ES-I3 (cell line): ENCODE data around the gene ANXA6.
"Not testable (repeated sequence)": the region's sequence is repeated elsewhere in the genome, so short reads cannot be mapped to it uniquely, and the experiment has no call there.

Experiments
- H3K36me3 ChIP-seq: 2 replicates; pipeline ENCODE4 v1.6.1; 2013; ENCODE audit warnings: mild to moderate bottlenecking, low read length, control low read depth, moderate library complexity; ENCODE audit not compliant: insufficient read depth
- H3K4me1 ChIP-seq: 2 replicates; pipeline ENCODE4 v1.6.1; 2013; ENCODE audit warnings: mild to moderate bottlenecking, control low read depth, low read length; ENCODE audit not compliant: insufficient read depth
- H3K9ac ChIP-seq: 2 replicates; pipeline ENCODE4 v1.6.1; 2013; ENCODE audit warnings: low read depth, mild to moderate bottlenecking, low read length, moderate library complexity
- H3K9me3 ChIP-seq: 2 replicates; pipeline ENCODE4 v1.6.1; 2013; ENCODE audit warnings: mild to moderate bottlenecking, low read length, moderate library complexity; ENCODE audit not compliant: control insufficient read depth, insufficient read depth

ANXA6 gene

GRCh38 chr5:151186052-151186451, 28.5 kb upstream of the ANXA6 start:
- Histone ChIP-seq H3K36me3 (no peaks in the 10 kb centered on the region), H3K9me3 (no peaks in the 10 kb centered on the region), H3K4me1 (peaks cover 7% of the 10 kb centered on the region), H3K9ac (no peak overlapping the region; the same call in 1 of the 2 replicates)

DNA sequence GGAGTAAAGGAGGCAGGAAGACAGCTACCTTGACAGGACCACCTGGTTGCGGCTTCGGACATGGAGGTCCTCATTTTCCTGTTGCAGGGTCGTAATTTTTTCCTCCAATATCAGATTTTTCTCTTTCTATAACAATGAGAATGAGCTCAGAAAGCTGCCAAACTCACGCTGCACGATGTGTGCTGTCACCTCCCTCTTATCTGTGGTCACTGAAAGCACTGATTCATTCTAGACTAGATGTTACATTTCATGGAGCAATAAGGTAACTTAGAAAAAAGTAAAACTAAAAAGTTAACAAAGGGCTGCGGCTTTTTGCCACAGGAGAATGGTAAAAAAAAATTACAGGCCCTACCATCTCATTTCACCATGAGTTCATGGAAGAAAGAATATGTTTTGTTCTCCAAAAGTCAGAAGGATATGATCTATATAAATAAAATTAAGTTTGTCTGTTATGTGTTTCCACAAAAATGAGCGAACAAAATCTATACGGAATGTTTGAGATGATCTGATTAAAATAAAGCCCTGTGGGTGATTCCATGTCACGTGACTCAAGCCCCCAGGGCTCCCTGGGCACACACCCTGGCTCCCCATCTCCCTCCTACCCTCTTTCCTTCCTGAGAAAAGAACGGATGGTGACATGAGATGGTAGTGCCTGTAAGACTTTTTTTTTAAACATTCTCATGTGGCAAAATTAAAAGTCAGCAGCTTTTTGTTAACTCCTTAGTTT, 26.9 kb upstream of the ANXA6 start:
- peaks cover 7% of the 10 kb centered on the region for H3K4me1 ChIP-seq
- H3K9me3 ChIP-seq: no peaks in the 10 kb centered on the region
- H3K36me3 ChIP-seq: no peaks in the 10 kb centered on the region
- no peak overlapping the region for H3K9ac ChIP-seq

- H3K36me3 ChIP-seq: no peaks in the 10 kb centered on the region
Observed at GRCh38 chr5:151183456-151184245, 26.1 kb upstream of the ANXA6 start.

DNA sequence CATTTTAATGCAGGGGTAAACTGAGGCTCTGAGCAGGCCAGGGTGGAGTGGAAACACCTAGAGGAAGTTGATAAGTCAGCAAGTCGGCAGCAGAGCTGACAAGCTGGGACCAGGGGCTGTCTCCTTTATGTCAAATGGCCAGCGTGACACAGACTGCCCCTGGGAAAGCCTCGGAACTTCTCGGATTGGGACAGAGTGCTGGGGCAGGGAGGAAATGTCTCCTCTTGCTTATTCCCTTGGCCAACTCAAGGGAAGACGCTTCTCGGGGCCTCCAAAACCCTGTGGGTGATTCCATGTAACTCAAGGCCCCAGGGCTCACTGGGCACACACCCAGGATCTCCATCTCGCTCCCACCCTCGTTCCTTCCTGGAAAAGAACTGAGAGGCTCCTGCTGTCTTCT, 25.4 kb upstream of the ANXA6 start:
- Histone ChIP-seq H3K36me3 (no peaks in the 10 kb centered on the region), H3K9me3 (no peaks in the 10 kb centered on the region), H3K9ac (no peak overlapping the region), H3K4me1 (peaks cover 7% of the 10 kb centered on the region)

More at GRCh38 chr5:151183456-151184245, 26.1 kb upstream of the ANXA6 start:
- Histone ChIP-seq H3K4me1 (peaks cover 7% of the 10 kb centered on the region), H3K9me3 (no peaks in the 10 kb centered on the region), H3K9ac (no peak overlapping the region)

- Histone ChIP-seq H3K36me3 (no peaks in the 10 kb centered on the region), H3K9ac (no peak overlapping the region), H3K9me3 (no peaks in the 10 kb centered on the region), H3K4me1 (peaks cover 7% of the 10 kb centered on the region)
Observed at GRCh38 chr5:151182524-151182900, 24.9 kb upstream of the ANXA6 start.

DNA sequence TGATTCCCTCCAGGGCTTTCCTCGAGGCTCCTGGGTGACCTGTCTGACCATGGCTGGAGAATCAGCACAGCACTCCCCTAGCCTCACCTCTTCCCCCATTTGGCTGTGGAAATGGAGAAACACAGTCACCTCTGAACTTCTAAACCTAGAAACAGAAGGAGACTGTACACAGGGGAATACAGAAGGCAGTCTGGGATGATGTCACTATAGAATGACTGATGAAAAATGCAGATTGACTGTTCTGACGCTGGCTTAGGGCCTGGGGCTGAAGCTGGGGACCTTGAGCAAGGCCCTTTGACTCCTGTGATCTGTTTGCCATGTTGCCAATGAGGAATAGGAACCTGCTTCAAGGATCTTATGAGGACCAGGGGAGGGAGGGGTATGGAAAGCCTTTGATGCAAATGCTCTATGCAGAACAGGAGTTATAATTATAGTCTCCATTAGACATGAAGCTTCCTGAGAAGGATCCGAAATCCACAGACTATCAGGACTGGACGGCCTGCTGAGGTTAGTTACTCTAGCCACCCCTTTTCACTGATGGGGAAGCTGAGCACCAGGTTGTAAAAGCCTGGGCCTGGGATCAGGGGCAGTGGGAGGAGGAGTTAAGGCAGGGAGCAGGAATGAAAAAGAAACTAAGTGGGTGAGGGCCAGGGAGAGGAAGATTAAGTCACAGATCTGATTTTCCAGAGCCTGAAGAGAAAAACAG, 24.4 kb upstream of the ANXA6 start:
- H3K9me3 ChIP-seq: no peaks in the 10 kb centered on the region
- no peak overlapping the region for H3K9ac ChIP-seq
- no peaks in the 10 kb centered on the region for H3K36me3 ChIP-seq
- H3K4me1 ChIP-seq: peaks cover 6% of the 10 kb centered on the region

GRCh38 chr5:151180291-151180690, 22.7 kb upstream of the ANXA6 start:
- H3K9me3 ChIP-seq: no peaks in the 10 kb centered on the region
- H3K36me3 ChIP-seq: no peaks in the 10 kb centered on the region
- H3K4me1 ChIP-seq: no peaks in the 10 kb centered on the region
- H3K9ac ChIP-seq: no peak overlapping the region

GRCh38 chr5:151179489-151179840, 21.9 kb upstream of the ANXA6 start:
- H3K4me1 ChIP-seq: no peaks in the 10 kb centered on the region; the same call in 1 of the 2 replicates
- H3K9ac ChIP-seq: no peak overlapping the region
- H3K36me3 ChIP-seq: no peaks in the 10 kb centered on the region
- H3K9me3 ChIP-seq: no peaks in the 10 kb centered on the region

DNA sequence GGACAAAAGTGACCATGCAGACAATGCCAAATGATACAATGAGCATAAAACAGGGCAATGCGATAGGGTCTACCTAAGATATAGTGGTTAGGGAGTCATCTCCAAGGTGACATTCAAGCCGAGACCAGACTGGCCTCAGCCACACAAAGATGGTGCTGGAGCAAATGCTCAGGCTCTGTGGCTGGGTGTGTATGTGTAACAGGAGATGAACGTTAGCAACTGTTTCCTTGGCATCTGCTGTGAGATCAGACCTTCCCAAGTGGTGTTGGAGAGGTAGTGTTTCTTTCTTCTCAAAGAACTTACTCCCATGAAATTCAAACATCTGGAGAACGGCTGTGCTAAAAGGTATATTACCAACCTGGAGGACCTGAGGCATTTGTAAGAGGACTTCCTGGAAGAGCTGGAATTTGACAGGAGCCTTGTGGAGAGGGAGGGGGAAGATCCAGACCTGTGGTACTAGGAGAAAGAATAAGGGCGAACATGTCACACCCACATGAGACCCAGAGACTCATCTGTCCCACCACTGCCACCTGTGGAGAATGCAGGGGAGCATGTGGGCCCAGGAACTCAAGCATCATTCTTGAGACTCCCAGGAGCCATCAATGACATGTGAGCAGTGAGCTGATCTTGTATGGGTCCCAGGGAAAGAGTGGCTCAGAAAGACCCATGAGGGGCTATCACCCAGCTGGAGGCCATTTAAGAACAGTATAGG, 21.4 kb upstream of the ANXA6 start:
- Histone ChIP-seq H3K4me1 (no peaks in the 10 kb centered on the region; the same call in 1 of the 2 replicates), H3K9ac (no peak overlapping the region), H3K9me3 (no peaks in the 10 kb centered on the region), H3K36me3 (no peaks in the 10 kb centered on the region)

- no peaks in the 10 kb centered on the region for H3K36me3 ChIP-seq
- H3K4me1 ChIP-seq: no peaks in the 10 kb centered on the region; the same call in 1 of the 2 replicates
- no peak overlapping the region for H3K9ac ChIP-seq
- no peaks in the 10 kb centered on the region for H3K9me3 ChIP-seq
Observed at GRCh38 chr5:151178372-151178771, 20.8 kb upstream of the ANXA6 start.

GRCh38 chr5:151176268-151176667, 18.7 kb upstream of the ANXA6 start:
- not testable (repeated sequence) for H3K9me3 ChIP-seq, H3K36me3 ChIP-seq

GRCh38 chr5:151174612-151175101, 17.1 kb upstream of the ANXA6 start:
- H3K4me1 ChIP-seq: no peaks in the 10 kb centered on the region; the same call in 1 of the 2 replicates
- peak overlapping the region; percentile 26; the same call in 1 of the 2 replicates for H3K9ac ChIP-seq
- no peaks in the 10 kb centered on the region for H3K9me3 ChIP-seq
- H3K36me3 ChIP-seq: no peaks in the 10 kb centered on the region

More at GRCh38 chr5:151176268-151176667, 18.7 kb upstream of the ANXA6 start:
- not testable (repeated sequence) for H3K9ac ChIP-seq, H3K4me1 ChIP-seq

- H3K4me1 ChIP-seq: no peaks in the 10 kb centered on the region; the same call in 1 of the 2 replicates
- peak overlapping the region; percentile 26; the same call in 1 of the 2 replicates for H3K9ac ChIP-seq
- H3K36me3 ChIP-seq: no peaks in the 10 kb centered on the region
Observed at GRCh38 chr5:151173711-151174611, 16.4 kb upstream of the ANXA6 start.

More at GRCh38 chr5:151173711-151174611, 16.4 kb upstream of the ANXA6 start:
- no peaks in the 10 kb centered on the region for H3K9me3 ChIP-seq
